Measurements from ENCODE around the gene GLT1D1. TPM values are rescaled to one million over a fixed set of nuclear protein-coding genes. Genes with fewer than 3 reads are reported as not detected.

Gene GLT1D1
- total and polyA plus RNA-seq, 2 of the 8 experiments (the other 6 are each of a cell fraction or from before 2014, with no cell fraction given) = 1.5 to 3.6 TPM

- TF ChIP-seq ATF3 (IDR thresholded peaks at IDR 0.05; ENCODE audit: insufficient read depth, low read depth, low read length) (no peak), POU5F1 (IDR thresholded peaks at IDR 0.05; ENCODE audit: low read depth, low read length) (no peak), CBX8 (IDR thresholded peaks at IDR 0.05; ENCODE audit: borderline replicate concordance, low read depth, low read length) (no peak)
These were observed 57.4 kb downstream of the GLT1D1 start (continued) for GRCh38 chr12:128910629-128911028.

All from H1 (cell line).